Occipital lobe (tissue), 3 donors: ENCODE results near the gene KCNK13. TPM values are rescaled to one million over a fixed set of nuclear protein-coding genes. Genes with fewer than 3 reads are reported as not detected.
"Not testable (repeated sequence)": the region's sequence is repeated elsewhere in the genome, so short reads cannot be mapped to it uniquely, and the experiment has no call there.

Source experiments
- DNase-seq: peaks from one replicate; lab custom pipeline; 2025; lab: John Stamatoyannopoulos, UW
- small RNA-seq: library from RNA; depleted of rRNA; stranded (forward); fragments of <200 nt; gene quantifications from one replicate; pipeline ENCODE3, GENCODE V24; 2014
- total RNA-seq: library from RNA; depleted of rRNA; stranded (reverse); fragments of >200 nt; gene quantifications from one replicate; pipeline ENCODE4 v1.2.3, GENCODE V29; 2014

The KCNK13 gene
- total RNA-seq, 1 donor from 2014 or later = 1.2 TPM

DNA sequence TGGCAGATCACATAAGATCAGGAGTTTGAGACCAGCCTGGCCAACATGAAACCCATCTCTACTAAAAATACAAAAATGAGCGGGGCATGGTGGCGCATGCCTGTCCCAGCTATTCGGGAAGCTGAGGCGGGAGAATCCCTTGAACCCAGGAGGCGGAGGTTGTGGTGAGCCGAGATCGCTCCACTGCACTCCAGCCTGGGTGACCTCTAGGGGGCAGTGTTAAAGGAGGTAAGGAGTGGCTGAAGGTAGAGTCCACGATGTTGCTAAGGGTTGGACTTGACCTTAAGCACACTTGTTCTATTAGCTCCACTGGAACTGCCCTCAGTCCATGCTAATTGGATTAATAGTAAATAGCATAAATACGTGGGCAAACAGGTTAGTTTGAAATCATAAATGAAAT lies 132.1 kb downstream of the KCNK13 start:
- no peak for DNase-seq

DNA sequence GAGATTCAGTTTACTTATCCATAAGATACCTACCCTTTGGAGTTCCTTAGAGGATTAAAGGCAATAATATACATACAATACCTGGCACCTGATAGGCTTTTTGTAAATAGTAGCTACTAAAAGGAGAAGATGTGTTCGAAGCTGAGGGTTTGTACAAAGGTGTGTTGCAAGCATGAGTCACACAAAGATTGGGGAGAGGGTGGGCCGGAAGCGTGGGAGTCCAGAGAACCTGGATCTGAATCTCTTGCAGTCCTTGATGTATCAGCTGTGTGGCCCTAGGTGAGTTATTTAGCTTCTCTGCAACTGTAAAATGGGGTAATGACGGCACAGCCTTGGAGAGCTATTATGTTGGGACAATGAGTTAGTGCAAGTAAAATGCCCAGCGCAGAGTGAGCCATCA lies 132.9 kb downstream of the KCNK13 start:
- DNase-seq = no peak

GRCh38 chr14:90198541-90199060 lies 136.8 kb downstream of the KCNK13 start:
- no peak for DNase-seq

GRCh38 chr14:90200546-90200945 lies 138.8 kb downstream of the KCNK13 start:
- not testable (repeated sequence) for DNase-seq

DNA sequence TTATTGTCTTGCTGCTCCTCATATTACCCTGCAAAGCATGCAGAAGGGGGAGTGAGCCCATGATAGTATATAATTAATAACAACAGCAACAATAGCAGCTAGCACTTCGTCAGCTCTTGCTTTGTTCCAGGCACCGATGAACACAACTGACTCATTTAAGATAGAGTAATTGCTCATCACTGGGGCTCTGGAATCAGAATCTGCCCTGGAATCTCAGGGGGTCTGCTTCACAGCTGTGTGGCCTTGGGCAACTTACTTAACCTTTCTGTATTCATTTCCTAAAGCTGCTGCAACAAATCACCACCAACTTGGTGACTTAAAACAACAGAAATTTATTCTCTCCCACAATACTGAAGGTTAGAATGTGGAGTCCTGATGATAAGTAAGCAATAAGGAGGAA lies 139.6 kb downstream of the KCNK13 start:
- no peak for DNase-seq

DNA sequence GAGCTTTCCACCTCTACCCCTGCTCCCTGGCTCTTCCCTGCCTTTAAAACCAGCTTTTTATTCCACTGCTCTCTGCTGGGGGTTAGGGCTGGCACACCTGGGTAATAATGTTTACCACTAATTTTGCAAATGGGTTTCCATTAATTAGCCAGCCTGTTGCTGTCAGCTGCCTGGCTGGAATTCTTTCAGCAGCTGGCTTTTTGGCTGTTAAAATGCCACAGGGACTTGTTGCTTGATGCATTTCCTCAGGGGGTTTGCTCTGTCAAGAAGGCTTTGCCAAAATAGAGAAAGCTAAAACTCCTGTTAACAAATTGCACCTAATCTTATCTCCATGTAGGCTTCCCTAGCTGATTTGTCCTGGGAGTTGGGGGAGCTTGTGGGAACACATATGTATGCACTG lies 142.7 kb downstream of the KCNK13 start:
- no peak for DNase-seq

GRCh38 chr14:90213099-90213748 lies 151.4 kb downstream of the KCNK13 start:
- no peak for DNase-seq

- DNase-seq = no peak
Observed at GRCh38 chr14:90228478-90228877, 166.7 kb downstream of the KCNK13 start.

DNA sequence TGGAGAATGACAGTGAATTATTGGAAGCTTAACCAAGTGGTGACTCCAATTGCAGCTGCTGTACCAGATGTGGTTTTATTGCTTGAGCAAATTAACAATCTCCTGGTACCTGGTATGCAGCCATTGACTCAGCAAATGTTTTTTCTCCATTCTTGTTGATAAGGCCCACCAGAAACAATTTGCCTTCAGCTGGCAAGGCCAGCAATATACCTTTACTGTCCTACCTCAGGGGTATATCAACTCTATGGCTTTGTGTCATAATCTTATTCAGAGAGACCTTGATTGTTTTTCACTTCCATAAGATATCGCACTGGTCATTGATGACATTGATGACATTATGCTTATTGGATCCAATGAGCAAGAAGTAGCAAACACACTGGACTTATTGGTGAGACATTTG lies 168.1 kb downstream of the KCNK13 start:
- not testable (repeated sequence) for DNase-seq

Small RNAs within 50 kb of the gene (small RNA-seq; reads per million reads assigned to genes)
- gene RF00019 = not detected

Other genes starting within 250 kb of the KCNK13 start
- 3.7 TPM for gene EFCAB11, start 107.3 kb upstream of the KCNK13 start, total RNA-seq
- 23.7 TPM for gene TDP1, start 106.1 kb upstream of the KCNK13 start, total RNA-seq
- gene PSMC1, start 194.6 kb downstream of the KCNK13 start, total RNA-seq = 64.1 TPM